HG03060 (cell line): ENCODE results near the gene ELL3.
"Not testable (repeated sequence)": the region's sequence is repeated elsewhere in the genome, so short reads cannot be mapped to it uniquely, and the experiment has no call there.

Experiments
- ATAC-seq: cut with Tn5 transposase; IDR thresholded peaks from one replicate; pipeline ENCODE4 v1.9.1; 2021; ENCODE audit warnings: low read depth, moderate number of reproducible peaks; ENCODE audit not compliant: unreplicated experiment

The ELL3 gene

GRCh38 chr15:43792761-43793476 lies 16.2 kb upstream of the ELL3 start:
- ATAC-seq = no peak

GRCh38 chr15:43791993-43792760 lies 15.4 kb upstream of the ELL3 start, which contains the start of gene SERF2:
Gene SERF2 (plus strand): TSS chr15:43792320. CDS start chr15:43792377, 57 bp downstream.
- peak; percentile 78 for ATAC-seq

- ATAC-seq = no peak
Observed at GRCh38 chr15:43789409-43789808, 12.6 kb upstream of the ELL3 start.

- ATAC-seq = no peak
Observed at GRCh38 chr15:43779016-43779415, 2.2 kb upstream of the ELL3 start.

- peak; percentile 41 for ATAC-seq
Observed at GRCh38 chr15:43777267-43777914, 625 bp upstream of the ELL3 start.

- ATAC-seq = peak; percentile 44
Observed at GRCh38 chr15:43776101-43776717, 557 bp downstream of the ELL3 start.

- ATAC-seq = no peak
Observed at GRCh38 chr15:43775411-43775965, 1.3 kb downstream of the ELL3 start.

GRCh38 chr15:43774062-43774461 lies 2.7 kb downstream of the ELL3 start:
- ATAC-seq = no peak

GRCh38 chr15:43772624-43773023 lies 4.1 kb downstream of the ELL3 start:
- ATAC-seq = no peak

- ATAC-seq = no peak
Observed at GRCh38 chr15:43771816-43772215, 5.0 kb downstream of the ELL3 start.

GRCh38 chr15:43769584-43770228 lies 7.1 kb downstream of the ELL3 start:
- ATAC-seq = no peak

GRCh38 chr15:43763819-43764446 lies 12.8 kb downstream of the ELL3 start:
- no peak for ATAC-seq

- no peak for ATAC-seq
Observed at GRCh38 chr15:43762824-43763223, 13.9 kb downstream of the ELL3 start.

GRCh38 chr15:43751885-43752284 lies 24.9 kb downstream of the ELL3 start:
- ATAC-seq = no peak

GRCh38 chr15:43749690-43750345 lies 26.9 kb downstream of the ELL3 start:
- peak; percentile 59 for ATAC-seq

GRCh38 chr15:43748376-43748775 lies 28.4 kb downstream of the ELL3 start:
- no peak for ATAC-seq

- ATAC-seq = not testable (repeated sequence)
Observed at GRCh38 chr15:43746903-43747309, 29.9 kb downstream of the ELL3 start.

- peak; percentile 32 for ATAC-seq
Observed at GRCh38 chr15:43746245-43746902, 30.4 kb downstream of the ELL3 start, which contains the start of gene PDIA3. Gene PDIA3 (plus strand): TSS chr15:43746438. CDS start chr15:43746540, 102 bp downstream.
